ENCODE data around the gene ARHGAP29.

Gene ARHGAP29

GRCh38 chr1:94282143-94282711 lies 44.8 kb upstream of the ARHGAP29 start:
- no peak overlapping the region for H3K4me3 ChIP-seq (ENCODE audit: low read depth, low read length)
- TF ChIP-seq CTCF (IDR thresholded peaks at IDR 0.05; ENCODE audit: low read depth, low read length): no peak

GRCh38 chr1:94281361-94282142 lies 44.2 kb upstream of the ARHGAP29 start:
- TF ChIP-seq CTCF (IDR thresholded peaks at IDR 0.05; ENCODE audit: low read depth, low read length): no peak
- H3K4me3 ChIP-seq (ENCODE audit: low read depth, low read length): no peak overlapping the region

- no peak for TF ChIP-seq CTCF (IDR thresholded peaks at IDR 0.05; ENCODE audit: low read depth, low read length)
- no peak overlapping the region for H3K4me3 ChIP-seq (ENCODE audit: low read depth, low read length)
Observed at GRCh38 chr1:94280541-94280940, 43.2 kb upstream of the ARHGAP29 start.

GRCh38 chr1:94279462-94279861 lies 42.1 kb upstream of the ARHGAP29 start:
- no peak for TF ChIP-seq CTCF (IDR thresholded peaks at IDR 0.05; ENCODE audit: low read depth, low read length)

GRCh38 chr1:94279038-94279437 lies 41.7 kb upstream of the ARHGAP29 start:
- no peak for TF ChIP-seq CTCF (IDR thresholded peaks at IDR 0.05; ENCODE audit: low read depth, low read length)
- no peak overlapping the region for H3K4me3 ChIP-seq (ENCODE audit: low read depth, low read length)

More at GRCh38 chr1:94279462-94279861, 42.1 kb upstream of the ARHGAP29 start:
- H3K4me3 ChIP-seq (ENCODE audit: low read depth, low read length): no peak overlapping the region

- H3K4me3 ChIP-seq (ENCODE audit: low read depth, low read length): no peak overlapping the region
- no peak for TF ChIP-seq CTCF (IDR thresholded peaks at IDR 0.05; ENCODE audit: low read depth, low read length)
Observed at GRCh38 chr1:94276988-94277434, 39.6 kb upstream of the ARHGAP29 start.

GRCh38 chr1:94275083-94275482 lies 37.7 kb upstream of the ARHGAP29 start:
- TF ChIP-seq CTCF (IDR thresholded peaks at IDR 0.05; ENCODE audit: low read depth, low read length): no peak

More at GRCh38 chr1:94275083-94275482, 37.7 kb upstream of the ARHGAP29 start:
- no peak overlapping the region for H3K4me3 ChIP-seq (ENCODE audit: low read depth, low read length)

All from WI38 (cell line).